Ramos (cell line): ENCODE results near the gene PRPF6.
"Not testable (repeated sequence)": the region's sequence is repeated elsewhere in the genome, so short reads cannot be mapped to it uniquely, and the experiment has no call there.

Experiments used
- in situ Hi-C: fragments of 300-500 bp; cut with MboI; formaldehyde crosslinking; loops from one replicate; pipeline ENCODE4 v1.14.3; 2022; ENCODE audit warnings: low sequenced_read_pairs; ENCODE audit not compliant: unreplicated experiment

Gene PRPF6

DNA sequence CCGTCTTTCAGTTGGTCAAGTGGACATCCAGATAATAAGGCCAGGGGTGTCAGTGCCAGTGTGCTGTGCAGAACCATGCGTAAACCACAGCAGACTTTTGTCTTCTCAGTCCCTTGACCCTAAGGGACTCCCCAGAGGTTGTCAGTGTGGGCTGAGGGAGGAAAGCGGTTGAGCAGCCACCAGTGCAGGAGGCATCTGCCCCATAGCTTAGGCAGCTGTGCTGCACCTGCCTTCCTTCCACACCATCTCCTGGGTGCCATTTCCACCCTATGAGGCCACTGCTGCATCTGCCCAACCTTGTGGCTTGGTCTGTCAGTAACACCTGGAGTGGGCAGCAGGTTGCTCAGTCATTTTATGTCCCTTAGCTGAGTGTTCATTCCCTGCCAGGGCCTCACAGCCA lies 26.0 kb downstream of the PRPF6 start:
- in situ Hi-C loops = no loop called here

DNA sequence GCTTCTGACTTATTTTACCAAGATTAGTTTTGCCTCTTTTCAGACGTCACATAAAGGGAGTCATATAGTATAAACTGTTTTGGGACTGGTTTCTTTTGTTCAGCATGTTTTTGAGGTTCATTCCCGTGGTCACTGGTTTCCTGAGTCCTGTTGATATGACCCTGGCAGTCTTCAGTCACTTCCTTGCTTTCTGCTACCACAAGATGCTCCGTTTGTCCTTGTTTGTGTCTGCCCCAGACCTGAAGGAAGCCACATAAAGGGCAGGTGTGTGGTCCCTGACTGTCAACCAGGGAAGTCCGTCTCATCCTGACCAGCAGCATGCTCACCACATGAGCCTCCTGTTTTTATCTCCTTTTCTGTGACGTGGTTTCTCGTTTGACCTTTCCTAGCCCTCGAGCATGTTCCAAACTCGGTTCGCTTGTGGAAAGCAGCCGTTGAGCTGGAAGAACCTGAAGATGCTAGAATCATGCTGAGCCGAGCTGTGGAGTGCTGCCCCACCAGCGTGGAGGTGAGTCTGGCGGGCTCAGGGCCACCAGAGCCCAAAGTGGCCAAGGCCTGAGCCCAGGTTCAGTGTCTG lies 29.0 kb downstream of the PRPF6 start:
- in situ Hi-C loops = no loop called here

DNA sequence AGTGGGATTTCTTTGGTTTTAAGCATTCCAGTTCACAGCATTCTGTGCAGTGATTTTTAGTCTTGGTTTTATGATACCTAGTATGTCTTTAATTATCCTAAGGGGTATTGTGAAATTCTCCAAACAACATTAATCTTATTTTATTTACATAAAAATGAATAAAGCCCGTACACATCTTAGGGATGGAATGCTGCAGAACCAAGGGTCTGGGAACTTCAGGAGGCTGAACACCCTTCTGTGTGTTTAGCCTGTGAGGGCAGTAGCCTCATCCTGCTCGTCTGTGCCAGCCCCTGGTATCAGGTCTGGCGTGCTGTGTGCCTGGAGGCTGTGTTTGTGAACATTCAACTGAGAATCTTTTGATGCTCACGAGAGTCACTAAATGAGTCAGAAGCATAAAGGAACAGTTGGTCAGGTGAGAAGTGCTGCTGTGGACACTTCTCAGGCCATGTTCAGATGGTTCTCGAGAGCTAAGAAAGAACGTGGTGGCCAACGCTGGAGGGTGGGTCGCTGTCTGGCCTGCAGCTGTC lies 29.8 kb downstream of the PRPF6 start:
- in situ Hi-C loops = no loop called here

DNA sequence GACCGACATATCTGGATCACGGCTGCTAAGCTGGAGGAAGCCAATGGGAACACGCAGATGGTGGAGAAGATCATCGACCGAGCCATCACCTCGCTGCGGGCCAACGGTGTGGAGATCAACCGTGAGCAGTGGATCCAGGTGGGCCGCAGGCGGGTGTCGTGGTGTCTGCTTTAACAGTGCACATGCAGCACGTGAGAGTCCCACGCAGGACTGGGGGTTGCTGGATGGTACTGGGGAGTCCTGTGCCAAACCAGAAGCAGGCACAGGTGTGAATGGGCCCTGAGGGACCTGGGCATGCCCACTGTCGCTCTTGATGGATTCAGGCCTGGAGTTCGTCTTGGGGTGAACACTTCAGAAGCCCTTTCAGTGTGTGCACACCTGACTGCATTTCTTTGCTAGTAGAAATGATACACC lies 30.4 kb downstream of the PRPF6 start:
- in situ Hi-C loops = no loop called here

DNA sequence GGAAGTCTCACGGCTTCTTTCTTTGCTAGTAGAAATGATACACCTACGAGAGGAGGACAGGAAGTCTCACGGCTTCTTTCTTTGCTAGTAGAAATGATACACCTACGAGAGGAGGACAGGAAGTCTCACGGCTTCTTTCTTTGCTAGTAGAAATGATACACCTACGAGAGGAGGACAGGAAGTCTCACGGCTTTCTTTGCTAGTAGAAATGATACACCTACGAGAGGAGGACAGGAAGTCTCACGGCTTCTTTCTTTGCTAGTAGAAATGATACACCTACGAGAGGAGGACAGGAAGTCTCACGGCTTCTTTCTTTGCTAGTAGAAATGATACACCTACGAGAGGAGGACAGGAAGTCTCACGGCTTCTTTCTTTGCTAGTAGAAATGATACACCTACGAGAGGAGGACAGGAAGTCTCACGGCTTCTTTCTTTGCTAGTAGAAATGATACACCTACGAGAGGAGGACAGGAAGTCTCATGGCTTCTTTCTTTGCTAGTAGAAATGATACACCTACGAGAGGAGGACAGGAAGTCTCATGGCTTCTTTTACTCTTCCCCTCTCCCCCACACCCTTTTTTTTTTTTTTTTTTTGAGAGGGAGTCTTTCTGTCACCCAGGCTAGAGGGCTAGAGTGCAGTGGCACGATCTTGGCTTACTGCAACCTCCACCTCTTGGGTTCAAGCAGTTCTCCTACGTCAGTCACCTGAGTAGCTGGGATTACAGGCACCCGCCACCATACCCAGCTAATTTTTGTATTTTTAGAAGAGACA lies 31.6 kb downstream of the PRPF6 start:
- in situ Hi-C loops = not testable (repeated sequence)

DNA sequence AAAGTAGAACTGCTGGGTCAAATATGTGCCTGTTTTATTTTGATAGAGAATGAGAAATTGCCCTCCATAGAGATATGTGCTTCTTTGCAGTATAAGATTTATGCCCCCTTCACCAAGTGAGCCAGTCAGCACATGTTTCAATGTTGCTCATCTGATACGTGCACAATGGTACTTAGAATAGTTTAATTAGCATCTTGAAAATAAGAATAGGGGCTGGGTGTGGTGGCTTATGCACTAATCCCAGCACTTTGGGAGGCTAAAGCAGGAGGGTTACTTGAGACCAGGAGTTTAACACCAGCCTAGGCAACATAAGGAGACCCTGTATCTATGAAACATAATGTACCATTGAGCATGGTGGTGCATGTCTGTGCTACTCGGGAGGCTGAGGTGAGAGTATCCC lies 34.7 kb downstream of the PRPF6 start:
- in situ Hi-C loops = no loop called here

DNA sequence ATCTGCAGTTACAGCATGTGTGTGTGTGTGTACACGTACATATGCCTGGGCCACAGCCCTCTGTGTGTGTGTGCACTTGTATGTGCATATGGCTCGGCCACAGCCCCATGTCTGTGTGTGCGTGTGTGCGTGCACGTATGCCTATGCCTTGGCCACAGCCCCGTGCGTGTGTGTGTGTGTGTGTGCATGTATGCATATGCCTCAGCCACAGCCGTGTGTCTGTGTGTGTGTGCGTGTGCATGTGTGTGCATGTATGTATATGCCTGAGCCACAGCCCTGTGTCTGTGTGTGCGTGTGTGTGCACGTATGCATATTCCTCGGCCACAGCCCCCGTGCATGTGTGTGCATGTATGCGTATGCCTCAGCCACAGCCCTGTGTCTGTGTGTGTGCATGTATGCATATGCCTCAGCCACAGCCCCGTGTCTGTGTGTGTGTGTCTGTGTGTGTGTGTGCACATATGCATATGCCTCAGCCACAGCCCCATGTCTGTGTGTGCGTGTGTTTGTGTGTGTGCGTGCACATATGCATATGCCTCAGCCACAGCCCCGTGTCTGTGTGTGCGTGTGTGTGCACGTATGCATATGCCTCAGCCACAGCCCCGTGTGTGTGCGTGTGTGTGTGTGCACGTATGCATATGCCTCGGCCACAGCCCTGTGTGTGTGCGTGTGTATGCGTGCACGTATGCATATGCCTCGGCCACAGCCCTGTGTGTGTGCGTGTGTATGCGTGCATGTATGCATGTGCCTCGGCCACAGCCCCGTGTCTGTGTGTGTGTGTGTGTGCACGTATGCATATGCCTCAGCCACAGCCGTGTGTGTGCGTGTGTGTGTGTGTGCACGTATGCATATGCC lies 40.4 kb downstream of the PRPF6 start:
- in situ Hi-C loops = no loop called here

DNA sequence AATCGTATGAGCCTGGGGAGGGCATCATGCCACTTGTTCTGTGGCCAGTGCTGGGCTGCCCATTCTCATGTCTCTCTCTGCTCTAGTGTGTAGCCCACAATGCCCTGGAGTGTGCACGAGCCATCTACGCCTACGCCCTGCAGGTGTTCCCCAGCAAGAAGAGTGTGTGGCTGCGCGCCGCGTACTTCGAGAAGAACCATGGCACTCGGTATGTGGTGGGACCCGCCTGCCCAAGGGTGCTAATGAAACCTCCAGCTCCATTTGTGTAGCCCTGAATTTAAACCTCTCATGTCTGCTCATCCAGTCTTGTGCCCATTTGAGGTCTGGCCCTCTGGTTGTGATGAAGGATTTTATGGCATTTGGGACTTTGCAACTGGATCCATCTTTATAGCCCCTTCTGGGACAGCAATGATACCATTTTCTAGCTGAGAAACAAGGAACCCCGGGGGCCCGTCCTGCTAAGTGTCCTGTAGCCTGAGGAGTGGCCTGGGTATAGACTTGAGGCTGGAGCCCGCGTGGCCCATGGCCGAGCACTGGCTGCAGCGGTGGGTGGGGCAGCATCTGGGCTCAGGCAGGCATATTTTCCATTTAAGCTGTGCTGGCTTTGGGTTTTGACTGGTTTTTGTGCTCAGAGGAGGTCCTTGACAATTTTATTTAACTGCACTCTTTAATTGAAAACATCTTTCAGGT lies 41.9 kb downstream of the PRPF6 start:
- in situ Hi-C loops = no loop called here

DNA sequence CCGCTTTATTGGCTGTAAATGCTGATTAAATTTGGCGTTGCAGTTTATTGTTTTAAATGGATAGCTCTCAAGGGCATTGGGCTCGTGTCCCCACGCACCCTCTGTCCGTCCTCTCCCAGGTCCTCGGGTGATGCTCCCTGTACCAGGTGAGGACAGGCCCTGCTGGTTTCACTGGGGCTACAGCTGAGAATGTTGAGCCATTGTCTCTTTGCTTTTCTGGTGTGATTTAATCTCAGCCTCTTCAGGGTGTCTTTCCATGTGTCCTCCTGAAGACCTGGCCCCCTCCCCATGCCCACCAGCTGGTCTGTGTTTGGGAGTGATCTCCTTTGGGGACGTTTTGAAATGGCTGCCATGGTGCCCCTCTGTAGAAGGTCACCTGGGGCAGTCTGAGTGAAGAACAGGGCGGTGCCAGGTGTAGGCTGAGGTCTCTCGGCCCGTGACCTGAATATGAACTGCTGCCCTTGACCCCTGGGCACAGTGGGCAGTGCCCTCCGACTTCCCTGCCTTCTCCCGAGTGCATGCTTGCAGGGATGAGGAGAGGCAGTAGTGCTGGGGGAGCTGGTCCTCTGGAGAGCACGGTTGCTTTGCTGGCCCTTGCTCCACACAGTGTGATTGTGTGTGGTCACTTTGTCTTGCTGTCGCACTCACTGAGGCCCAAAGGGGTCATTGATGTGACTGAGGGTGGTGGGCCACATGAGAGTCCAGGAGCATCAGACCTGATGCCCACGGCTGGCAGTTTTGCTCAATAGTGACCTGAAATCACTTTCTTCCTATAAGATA lies 42.6 kb downstream of the PRPF6 start:
- in situ Hi-C loops = no loop called here

DNA sequence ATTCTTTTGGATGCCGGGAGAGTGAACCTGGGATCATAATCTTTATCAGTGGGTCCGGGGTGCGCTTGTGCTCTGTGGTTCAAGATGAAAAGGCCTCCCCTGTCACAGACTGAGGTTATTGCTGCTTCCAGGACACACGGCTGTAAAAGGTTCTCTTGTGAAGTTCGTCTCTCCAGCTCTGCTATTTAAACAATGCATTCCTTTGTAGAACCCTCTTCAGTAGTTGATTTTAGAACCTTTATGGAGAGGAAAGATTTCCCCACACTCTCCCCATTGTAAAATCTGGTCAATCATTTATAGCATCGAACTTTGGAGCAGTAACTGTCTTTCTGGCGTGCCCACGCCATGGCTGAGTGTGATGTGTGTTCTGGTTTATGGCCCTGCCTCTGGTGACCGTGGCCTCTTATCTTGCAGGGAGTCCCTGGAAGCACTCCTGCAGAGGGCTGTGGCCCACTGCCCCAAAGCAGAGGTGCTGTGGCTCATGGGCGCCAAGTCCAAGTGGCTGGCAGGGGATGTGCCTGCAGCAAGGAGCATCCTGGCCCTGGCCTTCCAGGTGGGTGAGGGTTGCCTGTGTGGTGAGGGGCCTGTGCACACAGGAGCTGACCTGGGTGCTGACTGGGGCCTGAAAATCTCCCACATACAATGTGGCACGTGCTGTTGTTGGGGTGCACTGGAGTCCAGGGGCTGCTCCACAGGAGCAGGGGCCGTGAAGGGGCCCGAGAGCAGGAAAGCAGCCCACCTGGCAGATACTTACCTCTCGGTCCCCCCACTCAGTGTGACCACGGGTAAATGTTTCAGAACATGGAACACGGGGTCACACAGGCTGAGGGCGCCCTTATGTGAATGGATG lies 43.4 kb downstream of the PRPF6 start:
- in situ Hi-C loops = no loop called here

DNA sequence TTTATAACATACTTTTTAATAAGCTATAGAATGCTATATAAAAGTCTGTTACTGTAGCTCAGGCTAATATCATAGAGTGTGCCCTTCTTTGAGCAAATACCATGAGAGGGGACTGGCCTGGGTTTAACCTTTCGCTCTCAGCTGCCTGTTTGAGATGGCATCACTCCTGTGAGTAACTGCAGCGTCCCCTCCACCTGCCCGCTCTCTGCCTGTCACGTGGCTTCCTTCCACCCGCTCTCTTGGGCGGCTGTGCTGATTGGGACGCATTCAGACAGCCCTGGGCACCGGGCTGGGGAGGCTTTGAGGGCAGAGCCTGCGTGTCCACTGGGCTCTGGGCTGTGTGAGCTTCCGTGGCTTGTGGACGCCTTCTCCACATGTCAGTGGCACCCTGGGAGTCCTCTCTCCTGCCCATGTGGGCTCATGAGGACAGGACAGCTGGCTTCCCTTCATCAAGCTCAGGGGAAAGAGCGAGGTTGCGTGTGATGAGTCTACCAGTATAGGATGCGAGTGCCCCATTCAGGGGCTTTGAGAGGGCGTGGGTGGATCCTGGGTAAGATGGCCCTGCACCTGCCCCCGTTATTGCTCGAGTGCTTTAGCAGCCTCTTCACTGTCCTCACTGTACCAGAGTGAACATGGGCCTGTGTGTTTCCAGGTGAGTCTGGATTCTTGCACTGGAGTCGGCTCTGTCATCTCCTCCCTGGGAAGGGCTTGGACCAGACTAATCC lies 44.3 kb downstream of the PRPF6 start:
- in situ Hi-C loops = no loop called here

DNA sequence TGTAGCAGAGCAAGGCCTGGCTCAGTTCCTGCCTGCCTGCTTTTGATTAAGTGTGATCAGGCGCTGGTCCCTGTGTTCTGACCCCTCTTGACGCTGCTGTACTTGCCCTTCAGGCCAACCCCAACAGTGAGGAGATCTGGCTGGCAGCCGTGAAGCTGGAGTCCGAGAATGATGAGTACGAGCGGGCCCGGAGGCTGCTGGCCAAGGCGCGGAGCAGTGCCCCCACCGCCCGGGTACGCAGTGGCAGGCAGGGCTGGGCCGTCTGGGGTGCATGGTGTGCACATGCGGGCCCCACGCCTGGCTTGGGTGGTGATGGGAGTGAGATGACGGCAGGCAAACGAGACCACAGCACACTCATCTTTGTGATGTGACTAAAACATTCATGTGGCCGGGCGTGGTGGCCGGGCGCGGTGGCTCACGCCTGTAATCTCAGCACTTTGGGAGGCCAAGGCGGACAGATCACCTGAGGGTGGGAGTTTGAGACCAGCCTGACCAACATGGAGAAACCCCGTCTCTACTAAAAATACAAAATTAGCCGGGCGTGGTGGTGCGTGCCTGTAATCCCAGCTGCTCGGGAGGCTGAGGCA lies 45.0 kb downstream of the PRPF6 start:
- in situ Hi-C loops = no loop called here

DNA sequence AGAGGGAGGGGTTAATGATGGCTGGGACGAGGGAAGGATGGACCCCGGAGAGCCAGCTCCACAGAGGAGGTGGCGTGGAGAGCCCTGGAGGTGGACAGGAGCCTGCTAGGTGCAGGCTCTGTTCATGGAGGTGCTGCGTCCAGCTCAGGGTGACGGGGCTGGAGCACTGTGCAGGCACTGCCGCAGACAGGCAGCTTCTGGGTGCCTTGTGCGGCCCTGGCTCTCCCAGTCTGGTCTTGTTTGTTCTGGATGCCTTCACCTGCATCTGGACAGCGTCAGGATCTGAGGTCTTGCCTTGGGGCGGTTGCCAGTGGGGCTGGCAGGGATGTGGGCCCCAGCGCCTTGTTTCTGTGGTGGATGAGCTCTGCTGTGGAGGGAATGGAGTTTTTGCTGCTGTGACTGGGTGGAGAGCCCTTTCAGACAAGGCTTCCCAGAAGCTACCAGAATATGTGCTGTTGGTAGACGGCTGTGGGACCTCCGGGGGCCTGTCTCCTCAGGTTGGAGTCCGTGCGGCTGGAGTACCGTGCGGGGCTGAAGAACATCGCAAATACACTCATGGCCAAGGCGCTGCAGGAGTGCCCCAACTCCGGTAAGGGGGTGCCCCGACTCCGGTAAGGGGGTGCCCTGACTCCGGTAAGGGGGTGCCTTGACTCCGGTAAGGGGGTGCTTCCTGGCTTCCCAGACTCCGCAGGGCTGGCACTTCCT lies 47.2 kb downstream of the PRPF6 start:
- in situ Hi-C loops = no loop called here

DNA sequence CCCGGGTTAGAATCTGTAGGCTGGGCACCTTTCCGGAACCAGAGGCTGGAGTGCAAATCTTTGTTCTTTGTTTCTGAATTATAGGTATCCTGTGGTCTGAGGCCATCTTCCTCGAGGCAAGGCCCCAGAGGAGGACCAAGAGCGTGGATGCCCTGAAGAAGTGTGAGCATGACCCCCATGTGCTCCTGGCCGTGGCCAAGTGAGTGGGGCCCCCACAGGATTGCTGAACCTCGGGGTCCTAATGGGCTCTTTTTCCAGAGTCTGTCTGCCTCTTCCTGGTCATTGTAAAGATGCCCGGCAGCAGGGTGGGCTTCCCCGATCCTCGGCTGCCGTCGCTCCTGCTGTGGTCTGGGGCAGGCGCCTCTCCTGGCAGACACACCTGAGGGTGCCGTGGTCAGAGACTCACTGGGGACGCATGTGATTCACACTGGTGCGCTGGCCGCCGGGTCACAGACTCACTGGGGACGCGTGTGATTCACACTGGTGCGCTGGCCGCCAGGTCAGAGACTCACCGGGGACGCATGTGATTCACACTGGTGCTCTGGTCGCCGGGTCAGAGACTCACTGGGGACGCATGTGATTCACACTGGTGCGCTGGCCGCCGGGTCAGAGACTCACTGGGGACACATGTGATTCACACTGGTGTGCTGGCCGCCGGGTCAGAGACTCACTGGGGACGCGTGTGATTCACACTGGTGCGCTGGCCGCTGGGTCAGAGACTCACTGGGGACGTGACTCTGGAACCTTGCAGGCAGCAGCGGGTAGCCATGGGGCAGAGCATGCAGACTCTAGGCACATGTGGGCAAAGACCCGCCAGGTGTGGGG lies 48.6 kb downstream of the PRPF6 start:
- in situ Hi-C loops = no loop called here

DNA sequence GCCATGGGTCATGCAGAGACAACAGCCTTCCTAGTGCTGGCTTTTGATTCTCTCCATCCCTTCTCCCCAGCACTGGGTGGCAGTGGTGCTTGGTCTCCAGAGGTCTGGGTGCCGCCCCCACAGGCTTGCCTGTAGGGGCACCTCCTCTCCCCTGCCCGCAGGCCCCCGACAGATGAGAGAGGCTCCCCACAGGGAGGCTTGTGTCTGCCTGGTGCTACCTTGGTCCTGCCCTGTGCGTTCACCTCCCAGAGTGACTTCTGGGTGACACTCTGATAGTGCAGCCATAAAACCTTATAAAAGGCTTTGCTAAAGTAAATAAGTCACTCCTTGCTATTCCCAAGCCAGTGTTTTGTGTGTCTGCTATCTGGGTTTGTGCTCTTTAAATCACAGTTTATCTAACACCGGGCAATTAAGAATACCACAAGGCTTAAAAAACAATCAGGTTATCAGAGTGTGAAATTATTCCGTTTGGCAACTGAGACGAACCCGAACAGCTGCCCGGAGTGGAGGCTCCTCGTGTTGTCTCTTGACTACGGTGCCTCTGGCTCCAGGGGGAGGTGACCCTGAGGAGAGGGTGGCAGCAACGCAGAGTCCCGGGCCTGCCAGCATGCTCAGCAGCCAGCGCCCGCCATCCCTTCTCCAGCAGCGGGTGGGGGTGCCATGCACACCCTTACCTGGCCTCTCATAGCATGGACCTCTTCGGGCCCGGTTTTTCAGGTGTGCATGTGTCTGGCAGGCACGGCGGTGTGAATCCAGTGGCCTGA lies 49.6 kb downstream of the PRPF6 start:
- in situ Hi-C loops = no loop called here
